GM12865 (cell line): ENCODE results near the gene BDH1.

Experiments used
- DNase-seq: peaks from one replicate; pipeline ENCODE4 v3.0.0; 2010; ENCODE audit warnings: low read depth
- H3K4me3 ChIP-seq: 2 replicates; pipeline ENCODE4 v1.5.1; 2011; ENCODE audit warnings: mild to moderate bottlenecking, low read depth, low read length, control low read depth
- TF ChIP-seq, protein P1 (sequence below): IDR thresholded peaks from 2 replicates; pipeline ENCODE4 v1.5.1; 2011; ENCODE audit warnings: low read length, control low read depth, low read depth, inconsistent platforms; ENCODE audit not compliant: insufficient read depth; ENCODE audit errors: missing control alignments

The BDH1 gene

GRCh38 chr3:197495059-197495455 lies 60.7 kb downstream of the BDH1 start:
- TF ChIP-seq, protein P1, sequence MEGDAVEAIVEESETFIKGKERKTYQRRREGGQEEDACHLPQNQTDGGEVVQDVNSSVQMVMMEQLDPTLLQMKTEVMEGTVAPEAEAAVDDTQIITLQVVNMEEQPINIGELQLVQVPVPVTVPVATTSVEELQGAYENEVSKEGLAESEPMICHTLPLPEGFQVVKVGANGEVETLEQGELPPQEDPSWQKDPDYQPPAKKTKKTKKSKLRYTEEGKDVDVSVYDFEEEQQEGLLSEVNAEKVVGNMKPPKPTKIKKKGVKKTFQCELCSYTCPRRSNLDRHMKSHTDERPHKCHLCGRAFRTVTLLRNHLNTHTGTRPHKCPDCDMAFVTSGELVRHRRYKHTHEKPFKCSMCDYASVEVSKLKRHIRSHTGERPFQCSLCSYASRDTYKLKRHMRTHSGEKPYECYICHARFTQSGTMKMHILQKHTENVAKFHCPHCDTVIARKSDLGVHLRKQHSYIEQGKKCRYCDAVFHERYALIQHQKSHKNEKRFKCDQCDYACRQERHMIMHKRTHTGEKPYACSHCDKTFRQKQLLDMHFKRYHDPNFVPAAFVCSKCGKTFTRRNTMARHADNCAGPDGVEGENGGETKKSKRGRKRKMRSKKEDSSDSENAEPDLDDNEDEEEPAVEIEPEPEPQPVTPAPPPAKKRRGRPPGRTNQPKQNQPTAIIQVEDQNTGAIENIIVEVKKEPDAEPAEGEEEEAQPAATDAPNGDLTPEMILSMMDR, result no peak
- peak; percentile 70 for DNase-seq
- no peak overlapping the region for H3K4me3 ChIP-seq

DNA sequence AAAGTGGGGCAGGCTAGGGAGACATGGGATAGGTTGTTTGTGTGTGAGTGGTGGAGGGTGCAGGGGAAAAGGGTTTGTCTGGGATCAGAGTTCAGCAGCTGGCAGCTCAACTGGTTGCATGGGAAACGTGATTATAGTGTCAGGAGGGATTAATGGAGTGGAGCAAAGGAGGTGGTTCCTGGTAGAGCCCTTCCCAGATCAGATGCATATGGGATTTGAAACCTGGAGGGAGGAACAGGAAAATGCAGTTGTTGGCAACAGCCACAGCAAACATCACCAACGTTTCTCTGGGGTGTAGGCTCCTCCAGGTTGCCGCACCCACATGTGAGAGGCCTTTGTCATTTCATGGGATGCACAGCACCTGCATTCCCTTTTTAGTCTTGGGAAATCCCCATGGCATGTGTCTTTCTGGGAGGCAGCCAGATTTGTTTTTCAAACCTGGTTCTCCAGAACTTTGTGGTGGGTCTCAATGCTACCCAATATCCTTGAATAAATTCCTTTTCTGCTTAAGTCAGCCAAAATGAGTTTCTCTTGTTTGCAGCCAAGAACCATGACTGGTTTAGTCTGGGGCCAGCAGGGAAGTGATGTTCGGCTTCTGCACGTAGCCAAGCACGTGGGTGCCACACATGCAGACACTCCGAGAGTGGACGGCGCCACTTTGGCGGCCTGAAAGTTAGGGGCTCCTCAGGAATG lies 61.3 kb downstream of the BDH1 start:
- TF ChIP-seq, protein P1, result no peak
- DNase-seq, result no peak
- no peak overlapping the region for H3K4me3 ChIP-seq

DNA sequence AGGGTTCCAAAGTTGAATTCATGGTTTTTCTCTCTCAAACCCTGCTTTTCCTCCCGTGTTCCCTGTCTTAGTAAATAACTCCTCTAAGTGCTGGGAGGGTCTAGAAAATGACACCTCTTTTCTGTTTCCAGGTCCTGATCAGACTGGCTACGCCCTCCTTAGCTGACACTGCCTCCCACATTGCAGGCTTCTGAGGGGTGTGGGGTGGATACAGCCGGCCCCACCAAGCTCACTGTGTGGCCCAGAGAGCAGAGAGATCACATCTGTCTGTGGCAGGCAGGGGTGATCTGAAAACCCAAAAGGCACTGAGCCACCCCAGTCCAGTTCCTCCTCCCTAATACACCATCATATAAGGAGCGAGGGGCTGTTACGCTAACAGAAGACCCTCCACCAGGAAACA lies 62.7 kb downstream of the BDH1 start:
- DNase-seq, result no peak

DNA sequence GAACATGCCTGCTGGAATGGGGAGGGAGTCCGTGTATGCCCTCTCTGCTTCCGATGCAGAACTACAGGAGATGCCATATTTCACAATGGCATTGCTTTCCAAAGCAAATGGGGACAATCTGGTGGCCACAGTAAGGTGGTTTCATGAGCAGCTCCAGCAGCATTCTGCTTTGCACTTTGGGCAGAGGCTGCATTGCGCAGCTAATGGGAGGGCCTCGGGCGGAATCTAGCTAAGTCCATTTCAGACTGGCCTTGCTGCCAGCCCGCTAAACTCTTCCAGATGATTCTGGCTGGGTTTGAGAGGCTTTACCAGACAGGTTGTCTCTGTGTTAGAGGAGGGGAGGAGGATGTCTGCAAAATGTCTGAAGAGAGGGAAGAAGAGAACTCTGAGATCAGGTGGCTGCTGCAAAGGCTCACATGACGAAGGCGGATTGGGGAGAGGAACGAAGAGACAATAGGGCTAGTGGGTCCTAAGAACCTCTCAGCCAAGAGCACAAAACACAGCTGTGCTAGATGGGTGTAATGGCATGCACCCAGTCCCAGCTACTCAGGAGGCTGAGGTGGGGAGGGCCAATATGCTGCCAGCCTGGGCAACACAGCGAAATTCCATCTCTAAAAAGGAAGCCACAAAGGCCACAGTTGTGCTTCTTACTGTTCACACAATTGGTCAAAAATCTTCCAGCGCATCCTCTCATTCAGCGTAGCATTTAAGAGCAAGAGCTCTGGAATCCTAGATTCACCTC lies 63.7 kb downstream of the BDH1 start:
- H3K4me3 ChIP-seq, result no peak overlapping the region
- DNase-seq, result no peak
- TF ChIP-seq, protein P1, result no peak

More for the DNA sequence above, 62.7 kb downstream of the BDH1 start:
- no peak overlapping the region for H3K4me3 ChIP-seq
- TF ChIP-seq, protein P1, result no peak

DNA sequence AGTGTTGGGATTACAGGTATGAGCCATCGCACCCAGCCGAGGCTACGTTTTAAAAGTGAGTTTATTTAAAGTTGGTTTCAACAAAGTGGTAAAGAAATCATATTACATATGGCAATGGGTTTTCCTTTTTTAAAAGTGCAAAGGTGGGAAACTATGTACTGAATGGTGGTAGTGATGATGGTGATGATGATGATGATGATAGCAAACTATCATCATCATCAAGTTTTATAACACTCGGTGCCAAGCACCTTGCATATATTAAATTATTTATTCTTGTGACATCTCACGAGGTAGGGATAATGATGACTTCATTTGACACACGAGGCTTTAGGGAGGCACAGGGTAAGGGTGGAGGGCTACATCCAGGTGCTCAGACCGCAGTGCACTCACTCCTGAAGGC lies 64.3 kb downstream of the BDH1 start:
- DNase-seq, result no peak

GRCh38 chr3:197490098-197491058 lies 65.4 kb downstream of the BDH1 start:
- no peak for DNase-seq
- no peak overlapping the region for H3K4me3 ChIP-seq
- TF ChIP-seq, protein P1, result no peak

More for the DNA sequence above, 64.3 kb downstream of the BDH1 start:
- TF ChIP-seq, protein P1, result no peak
- H3K4me3 ChIP-seq, result no peak overlapping the region
